Right forelimb (tissue), 1 donor: ENCODE data around the gene NKG7.

ENCODE experiments used
- DNase-seq: peaks from one replicate; pipeline ENCODE4 v3.0.0-alpha.2; 2018

Gene NKG7

GRCh38 chr19:51389143-51389542 lies 16.7 kb upstream of the NKG7 start:
- DNase-seq: no peak

DNA sequence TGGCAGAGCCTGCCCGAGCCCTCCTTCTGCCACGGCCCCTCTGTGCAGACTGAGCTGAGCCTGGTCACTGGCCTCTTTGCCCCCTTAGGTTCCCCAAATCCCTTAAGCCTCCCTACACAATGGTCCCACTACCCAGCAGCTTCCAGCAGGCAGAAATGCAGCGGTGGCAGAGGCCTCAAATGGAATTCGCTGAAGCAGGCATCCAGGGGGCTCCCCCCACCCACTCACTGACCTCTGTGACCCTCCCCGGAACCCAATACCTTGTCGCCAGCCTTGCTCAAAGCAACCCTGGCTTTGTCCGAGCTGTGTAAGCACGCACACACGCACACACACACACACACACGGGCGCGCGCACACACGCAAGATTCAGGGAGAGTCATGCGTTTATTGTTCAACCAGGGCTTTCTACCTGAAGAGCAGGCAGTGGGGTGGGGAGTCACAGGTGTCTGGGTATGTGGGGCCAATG lies 15.5 kb upstream of the NKG7 start, which contains the start of gene LIM2:
Gene LIM2 (minus strand): TSS at position 51 of the 466 bp plus-strand sequence. CDS start 531 bp downstream, outside the sequence.
- DNase-seq: no peak

GRCh38 chr19:51386882-51387520 lies 14.5 kb upstream of the NKG7 start:
- no peak for DNase-seq

- no peak for DNase-seq
Measured at GRCh38 chr19:51382004-51382403, 9.6 kb upstream of the NKG7 start.

DNA sequence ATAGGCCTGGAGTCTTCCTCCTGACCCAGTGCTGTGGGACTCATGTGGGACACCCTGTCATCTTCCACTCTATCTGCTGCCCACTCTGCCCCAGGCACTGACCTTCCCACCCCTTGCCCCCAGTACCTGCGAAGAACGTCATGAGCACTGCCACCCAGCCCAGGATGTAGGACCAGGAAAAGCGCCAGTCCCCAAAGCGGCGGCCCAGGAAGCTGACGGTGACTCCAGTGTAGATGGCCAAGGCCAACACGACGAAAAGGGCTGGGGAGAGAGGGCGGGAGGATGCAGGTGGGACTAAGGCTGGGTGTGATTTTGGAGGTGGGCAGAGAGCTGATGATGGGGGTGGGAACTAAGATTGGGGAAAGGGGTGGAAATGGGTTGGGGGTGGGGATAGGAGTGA lies 7.9 kb upstream of the NKG7 start:
- no peak for DNase-seq

- no peak for DNase-seq
Measured at GRCh38 chr19:51377422-51377821, 5.0 kb upstream of the NKG7 start.

- peak; percentile 7 for DNase-seq
Measured at GRCh38 chr19:51375504-51376221, 3.2 kb upstream of the NKG7 start.

- peak; percentile 38 for DNase-seq
Measured at GRCh38 chr19:51372021-51372648, 319 bp downstream of the NKG7 start.

DNA sequence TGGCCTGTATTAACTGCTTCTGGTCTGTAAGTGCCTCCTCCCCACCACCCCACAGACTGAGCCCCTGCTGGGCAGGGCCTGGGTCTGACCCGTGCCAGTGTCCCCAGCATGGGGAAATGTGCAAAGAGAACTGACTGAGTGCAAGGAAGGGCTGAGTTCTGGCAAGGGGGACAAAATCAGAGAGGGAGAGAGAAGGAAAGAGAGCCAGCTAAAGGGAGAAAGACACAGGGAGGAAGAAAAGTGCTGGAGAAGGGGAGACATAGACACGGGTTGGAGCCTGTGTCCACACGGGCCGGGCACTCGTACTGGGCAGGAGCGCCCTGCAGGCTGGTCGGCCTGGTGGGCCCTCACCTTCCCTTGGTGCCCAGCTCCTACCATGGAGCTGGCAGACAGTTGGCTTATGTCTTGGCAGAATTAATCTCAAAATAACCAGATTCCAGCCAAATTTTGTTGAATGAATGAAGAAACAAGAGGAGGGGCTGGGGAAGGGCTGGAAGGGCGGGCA lies 1.2 kb downstream of the NKG7 start:
- no peak for DNase-seq

GRCh38 chr19:51370230-51370629 lies 2.2 kb downstream of the NKG7 start:
- peak; percentile 6 for DNase-seq

GRCh38 chr19:51368366-51369282 lies 3.8 kb downstream of the NKG7 start, which contains the start of gene CLDND2:
Gene CLDND2, minus strand, starts transcription at chr19:51369003. Its CDS starts 426 bp downstream, at chr19:51368577.
- no peak for DNase-seq

DNA sequence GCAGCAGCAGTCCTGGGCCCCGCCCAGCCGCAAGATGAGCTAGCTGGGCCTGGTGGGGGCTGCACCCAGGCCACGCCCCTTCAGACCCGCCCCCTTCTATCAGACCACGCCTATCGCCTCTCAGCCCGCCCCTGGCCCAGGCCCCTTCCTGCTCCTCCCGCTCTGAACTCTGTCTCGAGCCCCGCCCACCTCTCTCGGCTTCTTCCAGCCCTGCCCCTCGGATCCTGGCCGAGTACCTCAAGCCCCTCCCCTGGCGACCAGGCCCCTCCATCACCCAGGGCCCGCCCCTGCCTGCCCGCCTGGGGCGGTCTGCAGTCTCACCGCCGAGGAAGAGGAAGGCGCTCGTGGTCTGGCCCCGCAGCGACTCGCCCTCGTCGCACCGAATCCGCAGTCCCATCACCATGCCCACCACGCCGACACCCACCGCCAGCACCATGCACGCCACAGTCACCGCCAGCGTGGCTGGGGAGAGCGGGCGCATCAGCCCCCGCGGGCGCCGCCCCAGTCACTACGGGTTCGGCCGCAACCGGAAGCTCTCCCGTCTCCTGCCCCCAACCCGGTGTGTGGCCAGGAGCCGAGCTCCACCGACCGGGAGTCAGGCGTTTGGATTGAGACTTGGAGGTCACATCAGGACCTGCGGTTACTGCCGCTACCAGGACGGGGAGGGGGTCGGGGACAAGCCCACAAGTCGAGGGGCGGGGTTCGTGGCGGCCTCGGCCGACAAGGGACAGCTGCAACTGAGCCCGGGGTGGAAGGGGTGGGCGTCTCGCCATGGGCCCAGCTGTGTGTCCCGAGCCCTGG lies 4.7 kb downstream of the NKG7 start:
- DNase-seq: peak; percentile 100

- DNase-seq: no peak
Measured at GRCh38 chr19:51367255-51367564, 5.2 kb downstream of the NKG7 start.

DNA sequence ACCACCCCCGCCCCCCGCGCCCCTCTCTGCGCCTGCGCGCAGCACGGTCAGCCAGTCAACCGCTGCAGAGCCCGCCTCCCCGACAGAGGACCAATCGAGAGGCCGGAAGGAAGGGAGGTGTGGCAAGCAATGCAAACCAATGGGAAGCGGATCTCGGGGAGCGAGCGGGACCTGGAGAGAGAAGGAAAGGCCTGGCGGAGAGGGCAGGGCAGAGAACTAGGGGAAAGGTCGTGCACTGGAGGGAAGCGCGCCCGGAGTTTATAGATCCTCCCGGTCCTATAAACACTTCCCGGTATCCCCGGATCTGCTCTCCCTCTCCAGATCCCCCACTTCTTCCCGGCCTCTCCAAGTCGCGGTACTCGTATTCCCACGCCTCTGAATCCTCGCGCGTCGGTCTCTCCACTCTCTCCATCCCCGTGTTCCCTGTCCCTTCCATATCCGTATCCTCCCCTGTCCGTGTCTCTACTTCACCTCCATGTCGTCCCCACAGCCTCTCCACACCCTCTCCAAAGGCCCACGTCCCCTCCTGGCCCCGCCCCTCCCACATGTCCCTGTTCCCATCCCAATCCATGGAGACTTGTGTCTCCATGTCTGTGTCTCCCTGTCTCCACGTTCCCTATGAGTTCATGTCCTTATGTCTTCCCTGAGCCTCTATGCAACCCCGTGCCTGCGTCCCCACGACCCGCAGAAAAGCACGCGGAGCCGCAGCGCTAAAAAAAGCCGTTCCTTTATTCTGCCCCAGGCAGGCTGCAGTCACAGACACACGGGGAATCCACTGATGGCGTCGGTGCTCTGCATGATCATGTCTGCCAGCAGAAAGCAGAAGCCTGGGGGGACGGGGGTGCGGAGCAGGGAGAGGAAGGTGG lies 5.8 kb downstream of the NKG7 start:
- DNase-seq: peak; percentile 96

DNA sequence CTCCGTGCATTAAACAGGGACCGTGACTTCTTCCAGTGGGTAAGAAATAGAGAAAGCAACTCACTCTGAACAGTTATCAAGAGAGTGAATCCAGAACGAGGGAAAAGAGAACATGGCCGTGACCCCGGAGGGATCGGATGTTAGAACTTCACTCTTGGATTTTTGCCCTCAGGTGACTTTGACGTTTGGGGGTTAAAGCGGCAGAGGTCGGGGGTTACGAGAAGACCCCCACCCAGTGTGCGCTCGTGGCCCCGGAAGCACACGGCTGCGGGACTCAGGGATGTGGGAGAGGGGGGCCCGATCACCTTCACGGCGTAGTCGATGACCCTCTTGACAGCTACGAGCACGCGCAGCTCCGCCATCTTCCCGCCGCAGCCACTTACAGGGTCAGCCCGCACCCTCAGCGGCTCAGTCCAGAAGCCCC lies 6.5 kb downstream of the NKG7 start, which contains the start of gene ETFB:
Gene ETFB (minus strand): TSS at position 424 of the 424 bp plus-strand sequence. CDS start 62 bp downstream, at position 362.
- no peak for DNase-seq

GRCh38 chr19:51365211-51365964 lies 7.1 kb downstream of the NKG7 start:
- no peak for DNase-seq

- no peak for DNase-seq
Measured at GRCh38 chr19:51364200-51365106, 8.0 kb downstream of the NKG7 start.

DNA sequence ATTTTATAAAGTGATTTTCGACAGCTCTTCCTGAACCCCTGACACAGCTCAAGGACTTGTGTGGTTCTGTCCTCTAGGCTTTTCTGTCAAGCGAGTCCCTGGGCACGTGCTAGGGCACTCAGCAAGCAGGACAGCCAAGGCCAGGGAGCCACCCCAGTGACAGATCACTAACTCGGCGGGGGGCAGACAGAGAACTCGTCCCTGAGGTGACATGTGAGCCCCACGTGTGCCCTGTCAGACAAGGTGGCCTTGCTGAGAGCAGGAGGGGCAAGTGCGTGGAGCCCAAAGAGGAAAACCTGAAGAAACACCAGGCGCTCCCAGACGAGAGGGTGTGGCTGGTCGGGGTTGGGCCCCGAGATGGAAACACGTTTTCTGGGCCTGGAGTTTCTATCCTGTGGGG lies 11.2 kb downstream of the NKG7 start:
- DNase-seq: no peak

DNA sequence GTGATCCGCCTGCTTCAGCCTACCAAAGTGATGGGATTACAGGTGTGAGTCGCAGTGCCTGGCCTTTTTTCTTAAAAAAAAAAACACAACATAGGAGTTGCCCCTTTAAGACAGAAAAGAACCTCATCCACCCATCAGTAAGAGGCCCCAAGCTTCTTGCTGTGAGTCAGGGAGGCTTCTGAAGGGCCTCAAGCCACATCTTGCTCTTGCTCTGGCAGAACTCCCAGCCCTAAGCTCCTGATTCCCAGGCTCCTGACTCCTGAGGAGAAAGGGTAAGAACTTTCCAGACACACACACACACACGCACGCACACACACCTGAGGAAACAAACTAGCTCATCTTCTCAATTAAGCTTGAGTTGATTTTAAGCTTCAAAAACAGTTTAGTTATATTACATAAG lies 13.2 kb downstream of the NKG7 start:
- DNase-seq: no peak
